Vagina (tissue), 2 donors: ENCODE data around the gene GDF7. TPM values are rescaled to one million over a fixed set of nuclear protein-coding genes. Genes with fewer than 3 reads are reported as not detected.
A peak's percentile ranks its signal among the peaks of the same experiment; 100 is the strongest.

Experiments used
- DNase-seq, 2 donors: peaks; one replicate each; pipeline ENCODE4 v3.0.0-alpha.2; 2017; ENCODE audit errors: extremely low spot score in 2 of 2
- H3K27ac ChIP-seq: fragments of 200-600 bp; sonication (generic); one replicate; pipeline ENCODE4 v1.5.1; 2019
- H3K27me3 ChIP-seq: fragments of 200-600 bp; sonication (generic); one replicate; pipeline ENCODE4 v1.5.1; 2019
- H3K36me3 ChIP-seq, 2 donors: fragments of 200-600 bp; sonication (generic); one replicate each; pipeline ENCODE4 v1.5.1; 2017 to 2019
- H3K4me1 ChIP-seq: fragments of 200-600 bp; sonication (generic); one replicate; pipeline ENCODE4 v1.5.1; 2019
- H3K4me3 ChIP-seq, 2 donors: fragments of 200-600 bp; sonication (generic); 1 replicate in 1 of 2; 2 replicates in 1 of 2; pipeline ENCODE4 v1.5.1; 2016 to 2019
- H3K9me3 ChIP-seq: fragments of 200-600 bp; sonication (generic); one replicate; pipeline ENCODE4 v1.5.1; 2019
- POLR2A ChIP-seq, 2 donors: fragments of 450-650 bp; IDR thresholded peaks; one replicate each; pipeline ENCODE4 v1.6.1; 2017; ENCODE audit warnings: antibody characterized with exemption in 2 of 2, mild to moderate bottlenecking in 2 of 2, moderate library complexity in 2 of 2
- POLR2AphosphoS5 ChIP-seq, 2 donors: sonication (generic); formaldehyde crosslinking; IDR thresholded peaks; one replicate each; pipeline ENCODE4 v1.9.0; 2017; ENCODE audit warnings: antibody characterized with exemption in 2 of 2, mild to moderate bottlenecking in 2 of 2, low read depth in 1 of 2; ENCODE audit not compliant: insufficient read depth in 1 of 2
- intact Hi-C: fragments of 100-400 bp; cut with DNase I; formaldehyde crosslinking; loops from one replicate; pipeline ENCODE4 v1.15.1; 2023
- total RNA-seq: library from RNA; depleted of rRNA; stranded (reverse); fragments of >200 nt; gene quantifications from one replicate; pipeline ENCODE4 v1.2.3, GENCODE V29; 2016
- TF ChIP-seq, protein P1 (sequence below), 3 experiments: fragments of 450-650 bp in 2 of 3; fragments of 200-600 bp in 1 of 3; sonication (generic) in 1 of 3; IDR thresholded peaks; one replicate each; pipeline ENCODE4 v1.5.1; 2017 to 2019; ENCODE audit warnings: antibody characterized with exemption in 3 of 3, mild to moderate bottlenecking in 2 of 3, moderate library complexity in 2 of 3

GDF7 gene
- total RNA-seq, 1 donor from 2014 or later, result 9.3 TPM

DNA sequence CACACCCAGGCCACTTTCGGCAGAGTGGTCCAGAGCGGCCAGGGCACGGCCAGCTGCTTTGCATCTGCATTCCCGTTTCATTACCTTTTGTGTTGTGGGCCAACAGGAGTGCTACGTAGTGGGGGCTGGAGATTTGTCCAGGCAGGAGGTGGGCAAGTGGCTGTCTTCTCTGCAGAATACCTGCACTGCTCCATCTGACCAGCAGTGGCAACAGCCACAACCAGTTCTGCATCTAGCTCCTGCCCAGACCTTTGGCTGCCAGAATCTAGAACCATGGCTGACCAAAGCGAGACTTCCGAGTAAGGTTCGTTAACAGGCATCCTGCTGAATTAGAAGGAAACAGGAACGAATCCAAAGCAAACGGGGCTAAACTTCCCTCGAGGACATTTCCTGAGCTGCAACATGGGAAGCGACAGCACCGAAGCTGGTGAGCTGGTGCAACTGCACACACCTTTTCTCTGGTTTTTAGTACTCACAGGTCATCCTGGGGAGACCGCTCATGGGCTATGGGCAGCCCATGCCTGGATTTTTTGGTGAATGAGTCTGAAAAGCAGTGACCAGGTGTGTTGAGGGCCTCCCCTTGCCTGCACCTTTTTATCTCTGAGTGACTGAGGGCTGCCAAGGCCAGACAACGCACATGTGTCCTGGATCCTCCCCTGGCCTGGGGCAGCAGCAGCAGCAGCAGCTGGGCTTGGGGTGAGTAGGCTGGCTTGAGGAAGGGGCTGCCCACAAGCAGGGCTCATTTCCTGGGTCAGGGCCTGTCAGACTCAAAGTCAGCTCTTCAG lies 10.5 kb downstream of the GDF7 start:
- peak overlapping the region; percentile 54 for H3K27ac ChIP-seq
- no peaks in the 10 kb centered on the region for H3K9me3 ChIP-seq
- no peak for DNase-seq
- no peak for TF ChIP-seq POLR2A (IDR thresholded peaks at IDR 0.05)
- TF ChIP-seq POLR2AphosphoS5 (IDR thresholded peaks at IDR 0.05; ENCODE audit: insufficient read depth in 1 of 2, low read depth in 1 of 2), result no peak
- TF ChIP-seq, protein P1, sequence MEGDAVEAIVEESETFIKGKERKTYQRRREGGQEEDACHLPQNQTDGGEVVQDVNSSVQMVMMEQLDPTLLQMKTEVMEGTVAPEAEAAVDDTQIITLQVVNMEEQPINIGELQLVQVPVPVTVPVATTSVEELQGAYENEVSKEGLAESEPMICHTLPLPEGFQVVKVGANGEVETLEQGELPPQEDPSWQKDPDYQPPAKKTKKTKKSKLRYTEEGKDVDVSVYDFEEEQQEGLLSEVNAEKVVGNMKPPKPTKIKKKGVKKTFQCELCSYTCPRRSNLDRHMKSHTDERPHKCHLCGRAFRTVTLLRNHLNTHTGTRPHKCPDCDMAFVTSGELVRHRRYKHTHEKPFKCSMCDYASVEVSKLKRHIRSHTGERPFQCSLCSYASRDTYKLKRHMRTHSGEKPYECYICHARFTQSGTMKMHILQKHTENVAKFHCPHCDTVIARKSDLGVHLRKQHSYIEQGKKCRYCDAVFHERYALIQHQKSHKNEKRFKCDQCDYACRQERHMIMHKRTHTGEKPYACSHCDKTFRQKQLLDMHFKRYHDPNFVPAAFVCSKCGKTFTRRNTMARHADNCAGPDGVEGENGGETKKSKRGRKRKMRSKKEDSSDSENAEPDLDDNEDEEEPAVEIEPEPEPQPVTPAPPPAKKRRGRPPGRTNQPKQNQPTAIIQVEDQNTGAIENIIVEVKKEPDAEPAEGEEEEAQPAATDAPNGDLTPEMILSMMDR (IDR thresholded peaks at IDR 0.05), result no peak
- H3K4me3 ChIP-seq, result no peak overlapping the region
- intact Hi-C loops, result no loop called here
- no peaks in the 10 kb centered on the region for H3K36me3 ChIP-seq
- no peaks in the 10 kb centered on the region for H3K27me3 ChIP-seq
- peaks cover 39% of the 10 kb centered on the region for H3K4me1 ChIP-seq

DNA sequence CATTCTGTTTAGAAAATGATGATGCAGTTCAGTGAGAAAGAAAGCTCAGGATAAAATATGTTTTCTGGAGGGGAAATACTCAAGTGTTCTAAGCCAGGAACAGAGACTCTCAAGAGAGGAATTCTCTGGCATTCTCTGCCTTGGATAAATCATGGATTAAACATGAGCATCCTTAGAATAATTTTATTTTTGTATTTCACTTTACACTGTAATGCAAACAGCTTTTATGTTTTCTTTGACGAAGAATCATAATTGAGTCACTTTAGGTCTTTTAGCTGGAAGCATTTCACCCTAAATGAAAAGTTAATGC lies 11.1 kb downstream of the GDF7 start:
- peak overlapping the region; percentile 54 for H3K27ac ChIP-seq
- no peaks in the 10 kb centered on the region for H3K36me3 ChIP-seq
- no peaks in the 10 kb centered on the region for H3K27me3 ChIP-seq
- DNase-seq, result no peak
- peaks cover 39% of the 10 kb centered on the region for H3K4me1 ChIP-seq
- intact Hi-C loops, result no loop called here
- TF ChIP-seq POLR2A (IDR thresholded peaks at IDR 0.05) (no peak), POLR2AphosphoS5 (IDR thresholded peaks at IDR 0.05; ENCODE audit: insufficient read depth in 1 of 2, low read depth in 1 of 2) (no peak)
- TF ChIP-seq, protein P1 (IDR thresholded peaks at IDR 0.05), result no peak
- H3K4me3 ChIP-seq, result no peak overlapping the region
- no peaks in the 10 kb centered on the region for H3K9me3 ChIP-seq

DNA sequence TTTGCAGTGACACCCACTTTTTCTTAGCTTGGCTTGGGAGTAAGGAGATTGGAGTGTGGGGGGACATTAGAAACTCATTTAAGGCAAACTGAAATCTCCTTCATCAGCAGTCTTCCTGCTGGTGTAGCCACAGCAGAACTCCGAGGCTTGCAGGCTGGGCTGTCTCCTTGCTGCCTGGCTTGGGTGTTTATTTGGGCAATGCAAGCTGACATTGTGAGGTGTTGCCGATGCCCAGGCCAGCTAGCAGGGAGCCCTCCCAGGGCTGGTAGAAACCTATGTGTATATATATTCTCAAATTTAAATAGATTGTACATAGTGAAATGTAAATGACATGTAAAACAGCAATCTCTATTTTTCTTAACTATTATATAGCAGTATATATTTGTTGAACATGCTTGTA lies 11.8 kb downstream of the GDF7 start:
- no peak overlapping the region for H3K4me3 ChIP-seq
- H3K27me3 ChIP-seq, result no peaks in the 10 kb centered on the region
- H3K4me1 ChIP-seq, result peaks cover 39% of the 10 kb centered on the region
- TF ChIP-seq, protein P1 (IDR thresholded peaks at IDR 0.05), result no peak
- TF ChIP-seq POLR2A (IDR thresholded peaks at IDR 0.05) (no peak), POLR2AphosphoS5 (IDR thresholded peaks at IDR 0.05; ENCODE audit: insufficient read depth in 1 of 2, low read depth in 1 of 2) (no peak)
- no peaks in the 10 kb centered on the region for H3K9me3 ChIP-seq
- H3K27ac ChIP-seq, result peak overlapping the region; percentile 54
- intact Hi-C loops, result no loop called here
- no peaks in the 10 kb centered on the region for H3K36me3 ChIP-seq
- no peak for DNase-seq

DNA sequence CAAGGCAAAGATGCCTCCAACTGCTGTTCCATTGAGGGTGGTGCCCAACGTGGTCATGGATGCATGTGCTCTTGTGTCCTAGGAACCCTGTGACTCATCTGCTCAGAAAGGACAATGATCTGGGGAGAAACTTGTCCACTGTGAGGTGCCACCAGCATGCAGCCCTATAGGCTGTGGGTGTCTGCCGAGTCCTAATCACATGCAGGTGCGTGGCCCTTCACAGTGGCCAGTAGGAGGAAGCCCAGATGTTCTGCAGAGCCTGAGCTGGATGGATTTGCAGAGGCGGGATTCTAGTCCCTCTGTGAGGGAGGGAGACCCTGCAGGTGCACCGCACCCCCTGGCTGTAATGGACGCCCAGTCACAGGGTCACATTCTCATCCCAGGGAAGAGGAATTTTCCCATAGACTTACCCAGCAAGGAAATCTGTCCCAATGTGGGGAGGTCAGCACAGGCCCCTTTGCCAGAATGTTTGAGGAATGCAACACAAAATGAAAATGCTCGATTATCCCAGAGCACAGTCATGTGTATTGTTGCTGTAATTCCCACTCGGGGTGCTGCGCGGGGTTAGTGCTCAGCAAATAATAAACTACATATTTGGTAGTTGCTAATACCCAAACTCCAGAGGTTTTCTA lies 13.9 kb downstream of the GDF7 start:
- intact Hi-C loops, result no loop called here
- TF ChIP-seq, protein P1 (IDR thresholded peaks at IDR 0.05), result no peak
- TF ChIP-seq POLR2AphosphoS5 (IDR thresholded peaks at IDR 0.05; ENCODE audit: insufficient read depth in 1 of 2, low read depth in 1 of 2) (no peak), POLR2A (IDR thresholded peaks at IDR 0.05) (no peak)
- no peaks in the 10 kb centered on the region for H3K9me3 ChIP-seq
- H3K27ac ChIP-seq, result no peak overlapping the region
- no peaks in the 10 kb centered on the region for H3K27me3 ChIP-seq
- DNase-seq, result no peak
- no peak overlapping the region for H3K4me3 ChIP-seq
- peaks cover 0 to 4% of the 10 kb centered on the region in 2 donors for H3K36me3 ChIP-seq
- peaks cover 20% of the 10 kb centered on the region for H3K4me1 ChIP-seq
